Neural cell (in vitro differentiated cells): Measurements from ENCODE around the gene DMXL1. TPM values are rescaled to one million over a fixed set of nuclear protein-coding genes. Genes with fewer than 3 reads are reported as not detected.

Experiments used
- H2AFZ ChIP-seq: fragments of 200-600, 300-800 bp; sonication (generic), shearing (Covaris generic); 2 replicates; pipeline ENCODE4 v1.6.0; 2014; ENCODE audit warnings: low read depth, mild to moderate bottlenecking, antibody characterized with exemption, low read length, moderate library complexity
- H3F3A ChIP-seq: fragments of 200-600 bp; shearing (Covaris generic); 2 replicates; pipeline ENCODE4 v1.6.1; 2016; ENCODE audit warnings: mild to moderate bottlenecking, moderate library complexity, mixed read lengths, antibody characterized with exemption, low read length; ENCODE audit not compliant: insufficient read depth, poor library complexity, severe bottlenecking
- H3K27ac ChIP-seq: fragments of 200-600, 300-800 bp; sonication (generic), shearing (Covaris generic); 2 replicates; pipeline ENCODE4 v1.5.1; 2014; ENCODE audit warnings: mild to moderate bottlenecking, low read length, moderate library complexity
- H3K27me3 ChIP-seq: fragments of 300-800, 200-600 bp; sonication (generic), shearing (Covaris generic); 2 replicates; pipeline ENCODE4 v1.6.0; 2014; ENCODE audit warnings: mild to moderate bottlenecking, low read depth, low read length, moderate library complexity; ENCODE audit not compliant: insufficient read depth
- H3K36me3 ChIP-seq: fragments of 300-800, 200-600 bp; sonication (generic), shearing (Covaris generic); 2 replicates; pipeline ENCODE4 v1.5.1; 2014; ENCODE audit warnings: mild to moderate bottlenecking, antibody characterized with exemption, low read length, moderate library complexity; ENCODE audit not compliant: insufficient read depth
- H3K4me2 ChIP-seq: fragments of 300-800, 200-600 bp; sonication (generic), shearing (Covaris generic); 2 replicates; pipeline ENCODE4 v1.6.0; 2014; ENCODE audit warnings: mild to moderate bottlenecking, low read length
- H3K4me3 ChIP-seq: fragments of 300-800, 200-600 bp; sonication (generic), shearing (Covaris generic); 2 replicates; pipeline ENCODE4 v1.5.1; 2014; ENCODE audit warnings: mild to moderate bottlenecking, low read length, moderate library complexity
- H3K79me2 ChIP-seq: fragments of 200-600 bp; shearing (Covaris generic); replicated peaks from 2 replicates; pipeline ENCODE4 v1.6.0; 2014; ENCODE audit warnings: mild to moderate bottlenecking, low read length, moderate library complexity; ENCODE audit not compliant: insufficient read depth
- H3K9ac ChIP-seq: fragments of 300-800, 200-600 bp; sonication (generic), shearing (Covaris generic); 2 replicates; pipeline ENCODE4 v1.6.1; 2016; ENCODE audit warnings: mild to moderate bottlenecking, low read length, mixed read lengths
- H3K9me2 ChIP-seq: fragments of 200-600 bp; shearing (Covaris generic); 2 replicates; pipeline ENCODE4 v1.6.1; 2016; ENCODE audit warnings: mild to moderate bottlenecking, low read length, mixed read lengths; ENCODE audit not compliant: insufficient read depth
- H3K9me3 ChIP-seq: fragments of 200-600, 300-800 bp; sonication (generic), shearing (Covaris generic); 2 replicates; pipeline ENCODE4 v1.6.1; 2016; ENCODE audit warnings: mild to moderate bottlenecking, mixed run types, low read length, moderate library complexity, mixed read lengths
- H4K20me1 ChIP-seq: fragments of 200-600 bp; shearing (Covaris generic); 2 replicates; pipeline ENCODE4 v1.6.1; 2016; ENCODE audit warnings: mild to moderate bottlenecking, mixed run types; ENCODE audit not compliant: insufficient read depth
- EP300 ChIP-seq: fragments of 450-650 bp; conservative IDR thresholded peaks from 2 replicates; pipeline ENCODE4 v1.6.1; 2014; ENCODE audit warnings: antibody characterized with exemption, mild to moderate bottlenecking, moderate library complexity; ENCODE audit not compliant: poor library complexity, severe bottlenecking
- EZH2 ChIP-seq: fragments of 200-600, 300-800 bp; shearing (Covaris generic), sonication (generic); IDR thresholded peaks from 2 replicates; pipeline ENCODE4 v1.6.1; 2014; ENCODE audit warnings: antibody characterized with exemption, low read length, borderline replicate concordance, mild to moderate bottlenecking; ENCODE audit not compliant: insufficient read depth, poor library complexity, severe bottlenecking
- MXI1 ChIP-seq: fragments of 450-650 bp; conservative IDR thresholded peaks from 2 replicates; pipeline ENCODE4 v1.6.1; 2014; ENCODE audit warnings: antibody characterized with exemption, mild to moderate bottlenecking; ENCODE audit not compliant: poor library complexity, severe bottlenecking
- POLR2AphosphoS5 ChIP-seq: IDR thresholded peaks from 2 replicates; pipeline ENCODE4 v1.6.1; 2012
- RAD21 ChIP-seq: fragments of 450-650 bp; conservative IDR thresholded peaks from 2 replicates; pipeline ENCODE4 v1.6.1; 2014; ENCODE audit warnings: antibody characterized with exemption, mild to moderate bottlenecking, moderate library complexity
- SMC3 ChIP-seq: fragments of 450-650 bp; conservative IDR thresholded peaks from 2 replicates; pipeline ENCODE4 v1.6.1; 2014; ENCODE audit warnings: antibody characterized with exemption, mild to moderate bottlenecking, moderate library complexity; ENCODE audit not compliant: poor library complexity
- TAF1 ChIP-seq: IDR thresholded peaks from 2 replicates; pipeline ENCODE4 v1.6.1; 2012; ENCODE audit warnings: low read depth
- polyA plus RNA-seq: library from polyadenylated mRNA; depleted of rRNA; stranded (reverse); fragments of >200 nt; gene quantifications from 2 replicates; pipeline ENCODE4 v1.2.3, GENCODE V29; 2014
- TF ChIP-seq, protein P1 (sequence below): fragments of 450-650 bp; IDR thresholded peaks from 2 replicates; pipeline ENCODE4 v1.5.1; 2014; ENCODE audit warnings: antibody characterized with exemption, mild to moderate bottlenecking, moderate library complexity; ENCODE audit not compliant: poor library complexity, severe bottlenecking
- TF ChIP-seq, protein P2 (sequence below): IDR thresholded peaks from 2 replicates; pipeline ENCODE4 v1.6.1; 2012; ENCODE audit warnings: borderline replicate concordance

DMXL1 gene
- polyA plus RNA-seq, 1 donor from 2014 or later, result 46.9 TPM

DNA sequence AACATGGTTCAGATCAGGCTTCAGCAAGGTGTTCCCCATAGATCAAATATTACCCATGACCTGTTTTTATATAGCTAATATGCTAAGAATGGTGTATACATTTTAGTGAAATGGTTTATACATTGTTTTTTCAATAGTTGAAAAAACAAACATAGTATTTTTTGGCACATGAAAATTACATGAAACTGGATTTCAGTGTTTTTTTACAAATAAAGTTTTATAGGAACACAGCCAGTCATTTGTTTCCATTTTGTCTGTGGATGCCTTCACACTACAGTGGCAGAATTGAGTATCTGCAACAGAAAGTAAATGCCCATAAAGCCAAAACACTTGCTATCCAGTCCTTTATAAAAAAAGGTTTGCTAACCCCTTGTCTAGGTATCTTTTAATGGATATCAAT lies 150.4 kb downstream of the DMXL1 start:
- H3K27ac ChIP-seq, result no peak overlapping the region
- H3K9me2 ChIP-seq, result no peaks in the 10 kb centered on the region
- H3F3A ChIP-seq, result no peaks in the 10 kb centered on the region
- H2AFZ ChIP-seq, result no peak overlapping the region
- no peak overlapping the region for H3K4me2 ChIP-seq
- H3K9ac ChIP-seq, result no peak overlapping the region
- no peak overlapping the region for H3K4me3 ChIP-seq
- TF ChIP-seq TAF1, result no peak
- TF ChIP-seq, protein P1, sequence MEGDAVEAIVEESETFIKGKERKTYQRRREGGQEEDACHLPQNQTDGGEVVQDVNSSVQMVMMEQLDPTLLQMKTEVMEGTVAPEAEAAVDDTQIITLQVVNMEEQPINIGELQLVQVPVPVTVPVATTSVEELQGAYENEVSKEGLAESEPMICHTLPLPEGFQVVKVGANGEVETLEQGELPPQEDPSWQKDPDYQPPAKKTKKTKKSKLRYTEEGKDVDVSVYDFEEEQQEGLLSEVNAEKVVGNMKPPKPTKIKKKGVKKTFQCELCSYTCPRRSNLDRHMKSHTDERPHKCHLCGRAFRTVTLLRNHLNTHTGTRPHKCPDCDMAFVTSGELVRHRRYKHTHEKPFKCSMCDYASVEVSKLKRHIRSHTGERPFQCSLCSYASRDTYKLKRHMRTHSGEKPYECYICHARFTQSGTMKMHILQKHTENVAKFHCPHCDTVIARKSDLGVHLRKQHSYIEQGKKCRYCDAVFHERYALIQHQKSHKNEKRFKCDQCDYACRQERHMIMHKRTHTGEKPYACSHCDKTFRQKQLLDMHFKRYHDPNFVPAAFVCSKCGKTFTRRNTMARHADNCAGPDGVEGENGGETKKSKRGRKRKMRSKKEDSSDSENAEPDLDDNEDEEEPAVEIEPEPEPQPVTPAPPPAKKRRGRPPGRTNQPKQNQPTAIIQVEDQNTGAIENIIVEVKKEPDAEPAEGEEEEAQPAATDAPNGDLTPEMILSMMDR, result no peak
- TF ChIP-seq POLR2AphosphoS5, result no peak
- no peak for TF ChIP-seq EZH2
- no peak for TF ChIP-seq EP300
- no peak for TF ChIP-seq RAD21
- TF ChIP-seq MXI1, result no peak
- TF ChIP-seq, protein P2, sequence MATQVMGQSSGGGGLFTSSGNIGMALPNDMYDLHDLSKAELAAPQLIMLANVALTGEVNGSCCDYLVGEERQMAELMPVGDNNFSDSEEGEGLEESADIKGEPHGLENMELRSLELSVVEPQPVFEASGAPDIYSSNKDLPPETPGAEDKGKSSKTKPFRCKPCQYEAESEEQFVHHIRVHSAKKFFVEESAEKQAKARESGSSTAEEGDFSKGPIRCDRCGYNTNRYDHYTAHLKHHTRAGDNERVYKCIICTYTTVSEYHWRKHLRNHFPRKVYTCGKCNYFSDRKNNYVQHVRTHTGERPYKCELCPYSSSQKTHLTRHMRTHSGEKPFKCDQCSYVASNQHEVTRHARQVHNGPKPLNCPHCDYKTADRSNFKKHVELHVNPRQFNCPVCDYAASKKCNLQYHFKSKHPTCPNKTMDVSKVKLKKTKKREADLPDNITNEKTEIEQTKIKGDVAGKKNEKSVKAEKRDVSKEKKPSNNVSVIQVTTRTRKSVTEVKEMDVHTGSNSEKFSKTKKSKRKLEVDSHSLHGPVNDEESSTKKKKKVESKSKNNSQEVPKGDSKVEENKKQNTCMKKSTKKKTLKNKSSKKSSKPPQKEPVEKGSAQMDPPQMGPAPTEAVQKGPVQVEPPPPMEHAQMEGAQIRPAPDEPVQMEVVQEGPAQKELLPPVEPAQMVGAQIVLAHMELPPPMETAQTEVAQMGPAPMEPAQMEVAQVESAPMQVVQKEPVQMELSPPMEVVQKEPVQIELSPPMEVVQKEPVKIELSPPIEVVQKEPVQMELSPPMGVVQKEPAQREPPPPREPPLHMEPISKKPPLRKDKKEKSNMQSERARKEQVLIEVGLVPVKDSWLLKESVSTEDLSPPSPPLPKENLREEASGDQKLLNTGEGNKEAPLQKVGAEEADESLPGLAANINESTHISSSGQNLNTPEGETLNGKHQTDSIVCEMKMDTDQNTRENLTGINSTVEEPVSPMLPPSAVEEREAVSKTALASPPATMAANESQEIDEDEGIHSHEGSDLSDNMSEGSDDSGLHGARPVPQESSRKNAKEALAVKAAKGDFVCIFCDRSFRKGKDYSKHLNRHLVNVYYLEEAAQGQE, result no peak
- TF ChIP-seq SMC3, result no peak
- H3K36me3 ChIP-seq, result no peaks in the 10 kb centered on the region
- no peaks in the 10 kb centered on the region for H3K9me3 ChIP-seq
- H4K20me1 ChIP-seq, result no peaks in the 10 kb centered on the region
- H3K79me2 ChIP-seq, result no peaks in the 10 kb centered on the region
- H3K27me3 ChIP-seq, result no peaks in the 10 kb centered on the region

DNA sequence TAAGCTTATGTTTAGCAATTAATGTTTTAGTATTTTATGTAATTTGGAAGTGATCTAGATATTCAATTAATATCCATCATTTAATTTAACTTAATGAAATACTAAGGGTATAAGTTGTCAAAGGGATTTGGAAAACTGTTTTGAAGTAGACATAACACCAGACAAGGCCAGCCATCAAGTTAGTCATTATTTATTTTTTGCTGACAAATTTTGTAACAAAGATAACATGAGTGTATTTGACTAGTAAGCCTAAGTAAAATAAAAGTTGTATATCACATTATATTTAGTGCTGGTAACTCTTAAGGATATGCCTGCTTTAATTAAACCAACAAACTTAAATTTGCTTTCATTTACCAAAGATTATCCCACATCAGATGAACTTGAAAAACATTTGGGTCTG lies 159.1 kb downstream of the DMXL1 start:
- no peak overlapping the region for H3K4me3 ChIP-seq
- H3K27ac ChIP-seq, result no peak overlapping the region
- TF ChIP-seq MXI1 (no peak), TAF1 (no peak), RAD21 (no peak), EZH2 (no peak), POLR2AphosphoS5 (no peak), EP300 (no peak), SMC3 (no peak)
- TF ChIP-seq, protein P1, result no peak
- TF ChIP-seq, protein P2, result no peak
- no peaks in the 10 kb centered on the region for H3K27me3 ChIP-seq
- no peaks in the 10 kb centered on the region for H4K20me1 ChIP-seq
- H3K36me3 ChIP-seq, result no peaks in the 10 kb centered on the region
- H3K9ac ChIP-seq, result no peak overlapping the region
- no peak overlapping the region for H2AFZ ChIP-seq
- no peak overlapping the region for H3K4me2 ChIP-seq
- H3K9me3 ChIP-seq, result no peaks in the 10 kb centered on the region
- H3F3A ChIP-seq, result no peaks in the 10 kb centered on the region
- no peaks in the 10 kb centered on the region for H3K9me2 ChIP-seq
- H3K79me2 ChIP-seq, result no peaks in the 10 kb centered on the region
